ENCODE measurements around the gene SRC.

SRC gene

DNA sequence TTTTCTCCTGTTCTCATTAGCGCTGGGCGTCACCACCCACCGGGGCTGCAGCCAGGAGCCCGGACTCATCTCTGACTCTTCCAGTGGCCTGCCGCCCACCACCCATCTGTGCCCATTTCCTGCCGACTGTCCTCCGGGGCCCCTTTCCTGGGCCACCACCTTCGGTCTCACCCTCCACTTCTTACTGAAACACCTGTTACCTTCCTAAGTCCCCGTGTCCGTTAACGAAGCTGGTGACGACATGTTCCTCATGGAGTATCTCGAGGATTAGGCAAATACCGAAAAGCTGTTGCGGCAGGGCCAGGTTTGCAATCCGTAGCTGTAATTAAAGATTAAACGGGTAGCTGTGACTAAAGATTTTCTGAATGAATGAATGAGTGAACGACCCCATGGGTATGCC lies 80.2 kb downstream of the SRC start:
- no peak for DNase-seq
- TF ChIP-seq GATA1 (IDR thresholded peaks at IDR 0.05; ENCODE audit: low read depth, low read length) (no peak), POLR2A (IDR thresholded peaks at IDR 0.05; ENCODE audit: low read length) (no peak)

GRCh38 chr20:37426978-37427377 lies 81.0 kb downstream of the SRC start:
- TF ChIP-seq POLR2A (IDR thresholded peaks at IDR 0.05; ENCODE audit: low read length) = no peak
- no peak for TF ChIP-seq GATA1 (IDR thresholded peaks at IDR 0.05; ENCODE audit: low read depth, low read length)
- no peak for DNase-seq

DNA sequence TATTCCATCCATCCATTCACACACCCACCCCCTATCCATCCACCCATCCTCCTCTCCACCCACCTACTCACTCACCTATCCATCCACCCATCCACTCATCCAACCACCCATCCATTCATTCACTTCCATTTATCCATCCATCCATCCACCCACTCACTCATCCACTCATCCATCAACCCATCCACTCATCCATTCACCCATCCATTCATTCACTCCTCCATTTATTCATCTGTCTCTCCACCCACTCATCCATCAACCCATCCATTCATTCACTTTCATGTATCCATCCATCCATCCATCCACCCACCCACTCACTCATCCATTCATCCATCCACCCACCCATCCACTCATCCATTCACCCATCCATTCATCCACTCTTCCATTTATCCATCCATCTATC lies 84.1 kb downstream of the SRC start:
- no peak for DNase-seq
- TF ChIP-seq GATA1 (IDR thresholded peaks at IDR 0.05; ENCODE audit: low read depth, low read length) (no peak), POLR2A (IDR thresholded peaks at IDR 0.05; ENCODE audit: low read length) (no peak)

- TF ChIP-seq GATA1 (IDR thresholded peaks at IDR 0.05; ENCODE audit: low read depth, low read length) (no peak), POLR2A (IDR thresholded peaks at IDR 0.05; ENCODE audit: low read length) (no peak)
- DNase-seq = no peak
These were observed 85.0 kb downstream of the SRC start for GRCh38 chr20:37430778-37431460.

DNA sequence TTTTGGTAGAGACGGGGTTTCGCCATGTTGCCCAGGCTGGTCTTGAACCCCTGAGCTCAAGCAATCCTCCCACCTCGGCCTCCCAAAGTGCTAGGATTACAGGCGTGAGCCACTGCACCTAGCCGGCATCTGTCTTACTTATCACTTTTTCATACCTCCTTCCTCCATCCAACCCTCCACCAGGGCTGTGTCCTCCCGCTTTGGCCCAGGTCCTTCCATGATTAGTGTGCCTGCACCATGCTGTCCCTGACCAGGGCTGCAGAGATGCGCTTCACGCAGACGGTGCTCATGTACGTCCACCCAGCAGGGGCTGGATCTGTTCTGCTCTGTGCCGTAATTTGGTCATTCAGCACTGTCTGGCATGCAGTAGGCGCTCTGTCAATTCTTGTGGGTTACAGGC lies 85.8 kb downstream of the SRC start:
- TF ChIP-seq POLR2A (IDR thresholded peaks at IDR 0.05; ENCODE audit: low read length) (no peak), GATA1 (IDR thresholded peaks at IDR 0.05; ENCODE audit: low read depth, low read length) (no peak)
- DNase-seq = no peak

DNA sequence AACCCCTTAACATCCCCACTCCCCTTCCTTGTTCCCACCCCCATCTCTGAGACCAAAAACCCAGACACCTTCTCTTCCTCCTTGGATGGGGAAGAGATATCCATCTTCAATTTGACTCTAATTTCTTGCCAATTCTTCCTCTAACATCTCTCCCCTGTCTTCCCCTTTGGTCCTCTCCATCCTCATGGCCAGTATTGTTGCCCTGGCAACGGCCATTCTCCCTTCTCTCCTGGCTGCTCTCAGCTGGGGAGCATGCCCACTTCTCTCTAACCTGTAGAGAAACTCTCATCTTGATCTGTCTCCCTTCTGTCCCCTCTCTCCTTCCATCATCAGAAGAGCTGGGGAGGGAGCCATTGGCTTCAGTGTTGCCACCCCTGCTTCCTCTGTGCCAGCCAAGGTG lies 86.7 kb downstream of the SRC start:
- no peak for DNase-seq
- TF ChIP-seq POLR2A (IDR thresholded peaks at IDR 0.05; ENCODE audit: low read length) (no peak), GATA1 (IDR thresholded peaks at IDR 0.05; ENCODE audit: low read depth, low read length) (no peak)

GRCh38 chr20:37435607-37436006 lies 89.7 kb downstream of the SRC start:
- TF ChIP-seq GATA1 (IDR thresholded peaks at IDR 0.05; ENCODE audit: low read depth, low read length) = no peak
- no peak for DNase-seq

DNA sequence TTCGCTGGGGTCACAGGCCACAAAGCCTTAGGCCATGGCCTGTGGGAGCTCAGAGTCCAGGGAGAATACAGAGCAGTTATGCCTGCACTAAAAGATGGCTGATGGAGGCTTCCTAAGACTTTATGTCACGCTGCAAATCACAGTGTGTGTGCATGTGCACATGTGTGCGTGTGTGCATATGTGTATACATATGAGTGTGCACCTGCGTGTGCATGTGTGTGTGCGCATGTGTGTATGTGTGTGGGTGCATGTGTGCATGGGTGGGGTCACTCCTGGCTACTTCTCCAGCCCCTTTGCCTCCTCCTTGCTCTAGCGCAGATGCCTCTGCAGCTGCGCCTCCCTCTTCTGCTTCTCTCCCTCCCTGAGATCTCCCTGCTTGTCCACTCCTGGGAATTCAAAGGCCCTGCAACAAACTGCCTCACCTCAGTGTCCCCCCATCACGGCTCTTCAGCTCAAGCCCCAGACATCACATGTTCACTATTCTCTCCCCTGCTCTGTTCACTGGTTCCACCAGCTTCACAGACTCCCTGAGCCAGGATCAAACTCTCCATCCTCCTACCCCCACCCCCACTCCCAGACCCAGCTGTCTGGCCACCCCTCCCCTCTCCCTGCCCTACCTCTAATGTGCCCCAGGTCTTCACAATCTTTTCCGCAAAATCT lies 90.7 kb downstream of the SRC start:
- no peak for DNase-seq
- TF ChIP-seq GATA1 (IDR thresholded peaks at IDR 0.05; ENCODE audit: low read depth, low read length) (no peak), POLR2A (IDR thresholded peaks at IDR 0.05; ENCODE audit: low read length) (no peak)

GRCh38 chr20:37437676-37438075 lies 91.7 kb downstream of the SRC start:
- TF ChIP-seq GATA1 (IDR thresholded peaks at IDR 0.05; ENCODE audit: low read depth, low read length) = no peak
- no peak for TF ChIP-seq POLR2A (IDR thresholded peaks at IDR 0.05; ENCODE audit: low read length)
- DNase-seq = no peak

- no peak for DNase-seq
- TF ChIP-seq POLR2A (IDR thresholded peaks at IDR 0.05; ENCODE audit: low read length) (no peak), GATA1 (IDR thresholded peaks at IDR 0.05; ENCODE audit: low read depth, low read length) (no peak)
These were observed 92.7 kb downstream of the SRC start for GRCh38 chr20:37438464-37439222.

- TF ChIP-seq POLR2A (IDR thresholded peaks at IDR 0.05; ENCODE audit: low read length) = no peak
- TF ChIP-seq GATA1 (IDR thresholded peaks at IDR 0.05; ENCODE audit: low read depth, low read length) = no peak
- no peak for DNase-seq
These were observed 93.4 kb downstream of the SRC start for GRCh38 chr20:37439223-37439933.

DNA sequence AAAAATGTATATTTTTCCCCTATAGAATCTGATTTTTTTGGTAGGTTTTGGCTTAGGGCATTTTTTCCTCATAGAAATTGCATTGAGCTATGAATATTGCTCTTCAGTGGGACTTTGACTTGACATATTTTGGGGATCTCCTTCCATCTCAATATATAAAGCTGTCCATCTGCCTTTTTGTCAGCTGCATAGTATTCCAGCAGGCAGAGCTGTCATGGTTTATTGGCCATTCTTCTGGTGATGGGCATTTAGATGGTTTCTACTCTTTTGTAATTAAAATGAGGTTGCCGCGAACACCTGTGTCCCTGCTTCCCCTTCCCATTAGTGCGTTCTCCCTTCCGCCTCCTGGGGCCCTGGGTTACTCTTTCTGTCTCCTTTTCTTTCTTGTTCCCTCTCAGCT lies 95.1 kb downstream of the SRC start:
- no peak for DNase-seq
- TF ChIP-seq GATA1 (IDR thresholded peaks at IDR 0.05; ENCODE audit: low read depth, low read length) = no peak
- TF ChIP-seq POLR2A (IDR thresholded peaks at IDR 0.05; ENCODE audit: low read length) = no peak

DNA sequence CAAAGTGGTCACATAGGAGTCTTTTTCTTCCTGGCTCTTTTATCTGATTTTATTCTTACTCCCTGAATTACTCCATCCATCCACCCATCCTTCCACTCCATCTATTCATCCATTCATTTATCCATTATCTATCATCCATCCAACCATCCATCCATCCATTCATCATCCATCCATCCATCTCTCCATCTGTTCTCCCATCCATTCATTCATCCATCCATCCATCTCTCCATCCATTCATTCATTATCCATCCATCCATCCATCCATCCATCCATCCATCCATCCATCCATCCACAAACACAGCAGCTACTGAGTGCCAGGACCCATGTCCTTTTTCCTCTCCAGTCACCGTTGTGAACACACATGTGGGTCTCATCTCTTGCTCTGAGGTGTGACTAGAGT lies 96.6 kb downstream of the SRC start:
- TF ChIP-seq POLR2A (IDR thresholded peaks at IDR 0.05; ENCODE audit: low read length) (no peak), GATA1 (IDR thresholded peaks at IDR 0.05; ENCODE audit: low read depth, low read length) (no peak)
- no peak for DNase-seq

DNA sequence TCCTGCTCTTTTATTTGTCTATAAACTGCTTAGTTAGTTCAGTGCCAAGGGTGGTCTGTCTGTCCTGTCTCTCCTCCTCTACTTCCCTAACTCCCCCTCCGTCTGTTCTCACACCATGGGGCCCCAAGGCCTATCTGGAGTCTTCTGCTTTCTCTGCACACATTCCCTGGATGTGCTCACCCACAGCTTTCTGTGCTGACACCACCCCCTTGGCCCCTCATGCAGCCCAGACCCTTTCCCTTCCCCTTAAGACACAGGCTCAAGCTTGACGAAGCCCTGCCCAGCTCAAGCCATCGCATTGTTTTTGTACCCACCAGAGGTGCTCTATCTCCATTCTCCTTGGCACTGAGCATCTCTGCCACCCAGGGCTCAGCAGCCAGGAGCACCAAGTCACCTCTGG lies 97.0 kb downstream of the SRC start:
- TF ChIP-seq GATA1 (IDR thresholded peaks at IDR 0.05; ENCODE audit: low read depth, low read length) (no peak), POLR2A (IDR thresholded peaks at IDR 0.05; ENCODE audit: low read length) (no peak)
- no peak for DNase-seq

All from erythroblast (primary cell).